Measurements from ENCODE around the gene PRAMEF4.
"Not testable (repeated sequence)": the region's sequence is repeated elsewhere in the genome, so short reads cannot be mapped to it uniquely, and the experiment has no call there.

The PRAMEF4 gene
- total RNA-seq = 0 reads per million in 2 donors

DNA sequence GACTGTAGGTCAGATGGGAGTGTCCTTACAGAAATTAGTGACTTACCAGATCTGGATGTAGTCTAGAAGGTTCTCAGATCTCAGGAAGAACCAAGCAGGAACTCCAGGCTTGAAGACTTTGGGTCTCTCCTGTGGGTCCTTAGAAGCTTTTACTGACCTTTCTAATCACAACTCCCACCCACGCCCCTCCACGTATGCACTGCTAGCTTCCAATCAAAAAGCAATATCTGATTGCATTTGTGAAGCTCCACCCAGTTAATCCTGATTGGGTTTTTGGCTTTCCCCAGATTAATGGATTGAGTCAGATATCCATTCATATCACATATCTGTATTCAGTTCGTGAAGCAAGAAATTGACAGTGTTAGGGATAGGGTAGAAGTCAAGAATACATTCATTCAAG lies at the start of gene PRAMEF4:
Gene PRAMEF4, minus strand, starts transcription at position 101 of the 400 bp plus-strand sequence. CDS start 2,807 bp downstream, outside the sequence.
- DNase-seq = not testable (repeated sequence)

DNA sequence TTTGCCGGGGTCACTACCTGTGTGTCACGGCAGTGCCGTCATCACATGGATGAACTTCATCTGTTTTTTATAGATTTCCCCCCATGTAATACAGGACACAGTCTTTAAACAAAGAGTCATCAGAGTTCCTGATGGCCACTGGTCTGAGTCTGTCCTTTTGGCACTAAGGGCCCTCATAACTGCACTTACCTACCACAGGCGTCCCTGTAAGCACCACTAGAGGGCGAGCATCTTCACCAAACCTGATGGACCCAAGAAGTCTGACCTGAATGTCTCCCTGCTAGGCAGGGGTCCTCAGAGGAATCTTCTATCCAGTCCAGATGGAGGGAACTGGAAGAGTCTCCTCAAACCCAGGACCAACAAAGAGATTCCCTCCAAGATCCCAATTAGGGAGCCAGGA lies 38.4 kb upstream of the PRAMEF4 start:
- not testable (repeated sequence) for DNase-seq

- DNase-seq = not testable (repeated sequence)
Observed at GRCh38 chr1:12921749-12922148, 35.7 kb upstream of the PRAMEF4 start.

DNA sequence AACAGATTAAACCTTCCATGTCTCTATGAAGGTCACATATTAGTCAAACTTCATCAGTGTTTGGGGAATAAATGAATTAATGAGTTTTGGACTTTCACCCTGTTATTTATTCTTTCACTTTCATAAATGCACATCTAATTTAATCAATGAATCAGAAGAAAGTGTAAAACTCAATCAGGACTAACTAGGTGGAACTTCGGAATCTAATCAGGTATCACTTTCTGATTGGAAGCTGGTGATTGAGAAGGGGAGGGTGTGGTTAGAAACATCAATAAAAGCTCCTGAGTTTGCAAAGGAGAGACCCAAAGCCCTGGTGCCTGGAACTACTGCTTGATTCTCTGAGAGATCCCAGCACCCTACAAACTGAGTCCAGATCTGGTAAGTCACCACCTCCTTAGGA lies 30.3 kb upstream of the PRAMEF4 start, which contains the start of gene PRAMEF7:
Gene PRAMEF7, plus strand, starts transcription at position 301 of the 400 bp plus-strand sequence. CDS start 1,083 bp downstream, outside the sequence.
- not testable (repeated sequence) for DNase-seq

DNA sequence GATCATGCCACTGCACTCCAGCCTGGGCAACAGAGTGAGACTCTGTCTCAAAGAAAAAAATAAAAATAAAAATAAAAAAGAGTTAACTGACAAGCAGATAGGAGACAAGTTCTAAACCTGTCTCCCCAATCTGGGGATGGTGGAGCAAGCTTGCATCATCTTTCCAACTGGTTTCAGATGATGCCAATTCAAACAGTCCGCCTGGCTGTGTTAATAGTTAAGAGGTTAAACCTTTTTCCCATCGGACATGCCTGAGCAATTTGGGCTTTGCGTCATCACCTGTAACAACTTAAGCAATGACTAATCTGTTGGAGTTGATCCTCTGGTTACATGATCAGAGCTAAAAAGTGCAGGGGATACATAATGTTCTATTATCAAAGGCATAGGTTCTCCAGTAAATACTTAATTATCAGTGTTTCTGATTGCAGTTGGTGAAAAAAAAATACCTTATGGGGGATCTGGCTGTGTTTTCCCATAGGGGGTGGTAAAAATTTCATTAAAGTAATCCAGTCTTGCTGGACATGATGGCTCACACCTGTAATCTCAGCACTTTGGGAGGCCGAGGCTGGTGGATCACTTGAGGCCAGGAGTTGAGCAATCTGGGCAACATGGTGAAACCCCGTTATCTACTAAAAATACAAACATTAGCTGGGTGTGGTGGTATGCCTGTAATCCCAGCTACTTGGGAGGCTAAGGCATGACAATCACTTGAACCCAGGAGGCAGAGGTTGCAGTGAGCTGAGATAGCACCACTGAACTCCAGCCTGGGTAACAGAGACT lies 18.0 kb upstream of the PRAMEF4 start:
- DNase-seq = not testable (repeated sequence)

DNA sequence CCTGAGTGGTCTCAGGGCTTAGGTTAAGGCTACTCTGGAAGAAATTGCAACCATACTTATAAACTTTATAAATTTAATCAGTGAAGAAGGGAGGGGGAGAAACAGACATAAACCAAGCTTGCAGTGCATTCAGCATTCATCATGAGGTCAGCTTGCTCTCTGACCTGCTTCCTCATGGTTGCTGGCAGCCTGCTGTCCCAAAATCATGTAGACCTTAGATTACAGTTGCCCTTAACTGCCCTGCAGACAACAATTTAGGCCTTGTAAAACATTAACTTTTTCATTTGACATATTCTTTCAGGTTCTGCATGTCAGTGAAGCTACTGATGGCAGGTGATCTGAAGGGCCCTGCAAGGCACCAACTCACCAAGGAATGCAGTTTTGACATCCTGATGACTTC lies 13.2 kb upstream of the PRAMEF4 start:
- DNase-seq = not testable (repeated sequence)

- not testable (repeated sequence) for DNase-seq
Observed at GRCh38 chr1:12898170-12898569, 12.2 kb upstream of the PRAMEF4 start, which contains the start of gene PRAMEF10. PRAMEF10 (minus strand) TSS chr1:12898270; CDS start chr1:12895847, 2,423 bp downstream.

DNA sequence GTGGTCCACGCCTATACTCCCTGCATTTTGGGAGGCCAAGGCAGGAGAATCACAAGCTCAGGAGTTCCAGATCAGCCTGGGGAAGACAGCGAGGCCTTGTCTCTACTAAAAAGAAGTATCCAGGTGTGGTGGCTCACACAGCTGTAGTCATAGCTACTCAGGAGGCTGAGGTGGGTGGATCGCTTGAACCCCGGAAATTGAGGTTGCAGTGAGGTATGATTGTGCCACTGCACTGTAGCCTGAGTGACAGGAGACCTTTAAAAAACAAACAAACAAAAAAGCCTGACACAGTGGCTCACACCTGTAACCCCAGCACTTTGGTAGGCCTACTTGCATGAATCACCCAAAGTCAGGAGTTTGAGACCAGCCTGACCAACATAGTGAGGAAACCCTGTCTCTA lies 7.5 kb downstream of the PRAMEF4 start:
- DNase-seq = not testable (repeated sequence)

DNA sequence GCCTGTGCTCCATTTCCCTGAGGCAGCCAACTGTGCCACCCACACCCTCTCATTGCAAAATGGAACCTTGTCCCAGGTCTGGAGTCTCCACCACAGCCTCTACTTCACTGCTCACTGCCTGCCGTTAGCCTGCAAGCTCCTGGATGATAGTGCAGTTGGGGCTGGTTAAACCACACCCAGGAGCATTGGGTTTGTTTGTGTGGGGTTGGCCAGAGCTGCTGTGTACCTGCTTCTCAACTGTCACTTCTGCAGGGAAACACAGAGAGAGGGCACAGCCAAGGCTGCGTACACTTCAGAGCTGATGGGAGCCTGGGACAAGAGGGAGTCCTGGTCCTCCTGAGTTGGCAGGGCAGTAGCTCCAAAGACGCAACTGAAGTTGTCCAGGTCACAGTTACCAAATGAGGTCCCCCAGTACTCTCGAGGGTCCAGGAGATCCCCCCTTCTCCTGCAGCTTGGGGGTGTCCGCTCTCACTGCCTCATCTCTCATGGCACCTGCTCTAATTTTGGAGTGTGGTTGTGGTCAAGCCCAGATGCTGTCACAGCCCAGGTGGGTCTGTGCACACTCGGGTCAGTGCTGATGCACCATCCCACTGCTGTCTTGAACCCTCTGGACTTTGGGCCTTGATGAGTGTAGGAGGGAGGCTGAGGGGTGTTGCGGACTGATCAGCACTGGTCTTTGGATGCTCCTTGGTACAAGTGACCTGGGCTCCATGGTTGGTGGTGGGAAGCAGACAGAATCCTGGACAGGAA lies 22.7 kb downstream of the PRAMEF4 start:
- DNase-seq = not testable (repeated sequence)

DNA sequence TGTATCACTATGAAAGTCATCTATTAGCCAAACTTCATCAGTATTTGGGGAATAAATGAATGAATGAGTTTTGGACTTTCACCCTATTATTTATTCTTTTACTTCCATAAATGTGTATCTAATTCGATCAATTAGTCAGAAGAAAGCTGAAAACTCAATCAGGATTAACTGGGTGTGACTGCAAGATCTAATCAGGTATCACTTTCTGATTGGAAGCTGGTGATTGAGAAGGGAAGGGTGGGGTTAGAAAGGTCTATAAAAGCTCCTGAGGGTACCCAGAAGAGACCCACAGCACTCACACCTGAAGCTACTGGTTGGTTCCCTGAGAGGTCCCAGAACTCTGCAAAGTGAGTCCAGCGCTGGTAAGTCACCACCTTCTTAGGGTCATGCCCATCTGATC lies 29.2 kb downstream of the PRAMEF4 start, which contains the start of gene PRAMEF2:
Gene PRAMEF2, plus strand, starts transcription at position 301 of the 400 bp plus-strand sequence. CDS start 1,924 bp downstream, outside the sequence.
- not testable (repeated sequence) for DNase-seq

GRCh38 chr1:12851779-12852178 lies 34.2 kb downstream of the PRAMEF4 start:
- DNase-seq = no peak

- DNase-seq = not testable (repeated sequence)
Observed at GRCh38 chr1:12848620-12849019, 37.4 kb downstream of the PRAMEF4 start, which contains the start of gene HNRNPCL1. HNRNPCL1 (minus strand) TSS chr1:12848720; CDS start chr1:12848289, 431 bp downstream.

- DNase-seq = not testable (repeated sequence)
Observed at GRCh38 chr1:12833251-12833650, 52.8 kb downstream of the PRAMEF4 start.

- not testable (repeated sequence) for DNase-seq
Observed at GRCh38 chr1:12831310-12831709, 54.7 kb downstream of the PRAMEF4 start, which contains the start of gene PRAMEF11. PRAMEF11 (minus strand) TSS chr1:12831410; CDS start chr1:12828789, 2,621 bp downstream.
